Tibial artery (tissue), 4 donors: Measurements from ENCODE around the gene STPG4.
A peak's percentile ranks its signal among the peaks of the same experiment; 100 is the strongest.

Experiments used
- DNase-seq, 2 donors: peaks; one replicate each; pipeline ENCODE4 v3.0.0-alpha.2; 2019
- H3K27ac ChIP-seq, 2 donors: fragments of 200-600 bp; sonication (generic) in 1 of 2; 1 replicate in 1 of 2; 2 replicates in 1 of 2; pipeline ENCODE4 v1.5.1; 2018 to 2019; ENCODE audit warnings: mild to moderate bottlenecking in 1 of 2
- H3K27me3 ChIP-seq, 2 donors: fragments of 200-600 bp; sonication (generic) in 1 of 2; one replicate each; pipeline versions ENCODE4 v1.5.1 to v1.6.0; 2016 to 2019
- H3K36me3 ChIP-seq, 3 donors: fragments of 200-600 bp; sonication (generic) in 2 of 3; one replicate each; pipeline ENCODE4 v1.5.1; 2016 to 2019; ENCODE audit warnings: mild to moderate bottlenecking in 2 of 3
- H3K4me1 ChIP-seq, 4 donors: fragments of 200-600 bp; sonication (generic) in 2 of 4; 1 replicate in 3 of 4; 2 replicates in 1 of 4; pipeline ENCODE4 v1.5.1; 2016 to 2019
- H3K4me3 ChIP-seq, 2 donors: fragments of 200-600 bp; sonication (generic) in 1 of 2; 1 replicate in 1 of 2; 2 replicates in 1 of 2; pipeline ENCODE4 v1.5.1; 2018 to 2019; ENCODE audit warnings: mild to moderate bottlenecking in 2 of 2
- H3K9me3 ChIP-seq, 3 donors: fragments of 200-600 bp; sonication (generic) in 1 of 3; one replicate each; pipeline ENCODE4 v1.5.1; 2016 to 2019
- intact Hi-C: fragments of 100-400 bp; cut with DNase I; formaldehyde crosslinking; loops from one replicate; pipeline ENCODE4 v1.15.0; 2023; ENCODE audit warnings: low total_unique reads
- TF ChIP-seq, protein P1 (sequence below), 2 experiments: fragments of 200-600 bp in 1 of 2; fragments of 450-650 bp in 1 of 2; IDR thresholded peaks; one replicate each; pipeline ENCODE4 v1.5.1; 2017 to 2019; ENCODE audit warnings: antibody characterized with exemption in 2 of 2, mild to moderate bottlenecking in 1 of 2, moderate library complexity in 1 of 2

STPG4 gene

DNA sequence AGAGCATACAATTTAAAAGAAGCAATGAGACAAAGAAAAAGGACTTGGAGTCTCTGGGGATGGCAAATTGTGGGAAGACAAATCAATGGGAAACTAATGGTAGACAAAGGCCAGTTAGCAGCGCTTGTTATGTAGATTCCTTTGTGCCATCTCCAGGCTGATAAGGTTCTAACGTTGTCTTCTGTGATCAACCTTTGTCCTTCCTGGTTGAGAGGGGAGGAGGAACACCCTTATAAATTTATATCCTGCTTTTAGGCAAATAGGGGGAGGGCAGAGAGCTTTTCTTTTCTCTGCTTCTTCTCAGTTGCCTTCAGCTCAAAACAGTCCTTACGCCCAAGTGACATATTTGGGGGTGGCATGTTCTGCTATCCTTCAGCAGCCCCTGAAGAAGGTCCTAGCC is 89.8 kb downstream of the STPG4 start:
- TF ChIP-seq, protein P1, sequence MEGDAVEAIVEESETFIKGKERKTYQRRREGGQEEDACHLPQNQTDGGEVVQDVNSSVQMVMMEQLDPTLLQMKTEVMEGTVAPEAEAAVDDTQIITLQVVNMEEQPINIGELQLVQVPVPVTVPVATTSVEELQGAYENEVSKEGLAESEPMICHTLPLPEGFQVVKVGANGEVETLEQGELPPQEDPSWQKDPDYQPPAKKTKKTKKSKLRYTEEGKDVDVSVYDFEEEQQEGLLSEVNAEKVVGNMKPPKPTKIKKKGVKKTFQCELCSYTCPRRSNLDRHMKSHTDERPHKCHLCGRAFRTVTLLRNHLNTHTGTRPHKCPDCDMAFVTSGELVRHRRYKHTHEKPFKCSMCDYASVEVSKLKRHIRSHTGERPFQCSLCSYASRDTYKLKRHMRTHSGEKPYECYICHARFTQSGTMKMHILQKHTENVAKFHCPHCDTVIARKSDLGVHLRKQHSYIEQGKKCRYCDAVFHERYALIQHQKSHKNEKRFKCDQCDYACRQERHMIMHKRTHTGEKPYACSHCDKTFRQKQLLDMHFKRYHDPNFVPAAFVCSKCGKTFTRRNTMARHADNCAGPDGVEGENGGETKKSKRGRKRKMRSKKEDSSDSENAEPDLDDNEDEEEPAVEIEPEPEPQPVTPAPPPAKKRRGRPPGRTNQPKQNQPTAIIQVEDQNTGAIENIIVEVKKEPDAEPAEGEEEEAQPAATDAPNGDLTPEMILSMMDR (IDR thresholded peaks at IDR 0.05): no peak

DNA sequence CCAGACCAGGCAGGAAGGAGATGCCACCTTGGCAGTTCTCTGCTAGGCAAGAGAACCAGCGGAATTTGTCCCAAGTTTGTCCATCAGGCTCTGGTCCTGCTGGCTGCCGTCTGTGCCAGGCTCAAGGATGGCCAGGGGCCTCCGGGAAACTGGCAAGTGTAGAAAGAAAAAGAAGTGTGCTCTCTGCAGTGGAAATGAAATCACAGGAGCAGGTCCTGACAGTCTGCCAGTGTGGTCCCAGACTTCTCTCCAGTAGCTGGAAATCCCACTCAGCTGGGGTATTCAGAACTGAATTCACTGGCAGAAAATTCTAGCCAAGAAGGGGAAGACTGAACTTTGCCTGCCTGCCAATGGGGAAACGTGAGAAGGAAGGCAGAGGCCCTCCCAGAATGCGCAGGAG is 91.0 kb downstream of the STPG4 start:
- Histone ChIP-seq H3K9me3 (no peaks in the 10 kb centered on the region), H3K4me1 (peaks cover 4 to 79% (median 62%) of the 10 kb centered on the region in 4 donors), H3K36me3 (peaks cover 0 to 22% (median 15%) of the 10 kb centered on the region in 3 donors), H3K27me3 (no peaks in the 10 kb centered on the region), H3K27ac (peak overlapping the region; percentile 66 to 77), H3K4me3 (no peak overlapping the region)
- intact Hi-C loops: no loop called here
- TF ChIP-seq, protein P1 (IDR thresholded peaks at IDR 0.05): no peak
- no peak for DNase-seq

More for the DNA sequence above, 89.8 kb downstream of the STPG4 start:
- H3K4me3 ChIP-seq: no peak overlapping the region
- H3K27me3 ChIP-seq: no peaks in the 10 kb centered on the region
- intact Hi-C loops: no loop called here
- peak overlapping the region; percentile 94 to 95 for H3K27ac ChIP-seq
- H3K4me1 ChIP-seq: peaks cover 15 to 84% (median 72%) of the 10 kb centered on the region in 4 donors
- no peak for DNase-seq
- peaks cover 0 to 21% (median 15%) of the 10 kb centered on the region in 3 donors for H3K36me3 ChIP-seq
- no peaks in the 10 kb centered on the region for H3K9me3 ChIP-seq

DNA sequence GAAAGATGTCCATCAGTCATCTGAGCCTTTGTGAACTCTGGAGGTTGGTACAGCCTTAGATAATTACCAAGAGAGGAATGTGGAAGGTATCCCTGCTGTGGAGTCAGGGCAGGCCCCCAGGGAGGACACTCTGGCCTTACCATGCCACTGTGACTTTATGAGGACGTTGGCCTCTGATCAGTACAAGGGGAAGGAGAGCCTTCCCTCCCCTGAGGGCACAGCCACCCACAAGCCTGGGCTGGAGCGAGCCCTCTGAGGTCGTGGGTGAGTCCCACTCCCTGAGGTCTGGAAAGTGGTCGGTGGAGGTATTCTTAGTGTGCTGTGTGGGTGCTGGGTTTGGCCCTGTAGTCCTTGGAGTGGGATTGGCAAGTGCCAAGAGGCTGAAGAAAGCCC is 91.6 kb downstream of the STPG4 start:
- Histone ChIP-seq H3K9me3 (no peaks in the 10 kb centered on the region), H3K4me3 (no peak overlapping the region), H3K27ac (peak overlapping the region; percentile 66 to 77), H3K36me3 (peaks cover 0 to 22% (median 15%) of the 10 kb centered on the region in 3 donors), H3K27me3 (no peaks in the 10 kb centered on the region), H3K4me1 (peaks cover 0 to 79% (median 61%) of the 10 kb centered on the region in 4 donors)
- intact Hi-C loops: no loop called here
- DNase-seq: no peak
- TF ChIP-seq, protein P1 (IDR thresholded peaks at IDR 0.05): no peak

DNA sequence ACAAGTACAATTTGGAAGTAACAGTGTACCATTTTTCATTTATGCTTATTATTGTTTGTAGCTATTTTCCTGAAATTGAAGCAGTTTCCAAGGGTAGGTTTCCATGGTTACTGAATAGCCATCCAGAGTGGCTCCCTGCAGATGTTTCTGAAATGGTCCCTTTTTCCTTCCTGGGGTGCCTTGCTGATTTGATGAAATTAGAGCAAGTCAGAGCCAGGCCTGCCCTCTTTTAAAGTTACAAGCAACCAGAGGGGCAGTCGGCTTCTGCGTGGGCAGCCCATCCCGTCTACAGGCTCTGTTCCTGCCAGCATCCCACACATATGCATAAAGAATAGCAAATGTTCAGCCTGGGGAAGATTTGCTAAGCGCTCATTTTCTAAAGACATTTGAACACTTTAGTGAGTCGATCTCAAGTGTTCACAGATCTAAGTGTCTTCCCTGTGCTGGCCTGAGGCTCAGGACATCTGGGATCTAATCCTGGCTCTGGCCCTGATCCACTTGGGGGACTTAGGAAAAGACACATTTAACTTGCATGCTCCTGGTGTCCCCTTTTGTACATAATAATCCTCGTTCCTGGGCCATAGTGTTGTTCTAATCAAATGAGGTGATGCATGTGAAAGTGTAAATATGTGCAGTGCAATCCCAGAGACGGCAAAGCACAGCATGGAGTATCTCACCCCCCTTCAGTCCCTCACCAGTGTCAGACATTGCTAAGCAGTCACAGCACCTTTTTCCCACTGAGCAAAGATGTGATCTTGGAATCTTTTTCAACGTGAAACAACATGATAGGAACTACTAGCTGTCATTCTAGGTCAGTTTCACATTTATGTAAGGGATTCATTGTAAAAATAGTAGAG is 92.2 kb downstream of the STPG4 start:
- TF ChIP-seq, protein P1 (IDR thresholded peaks at IDR 0.05): no peak
- Histone ChIP-seq H3K4me3 (no peak overlapping the region), H3K27ac (peak overlapping the region; percentile 66 to 77), H3K36me3 (peaks cover 0 to 22% (median 15%) of the 10 kb centered on the region in 3 donors), H3K4me1 (peaks cover 3 to 79% (median 61%) of the 10 kb centered on the region in 4 donors), H3K27me3 (no peaks in the 10 kb centered on the region), H3K9me3 (no peaks in the 10 kb centered on the region)
- intact Hi-C loops: no loop called here
- DNase-seq: no peak

DNA sequence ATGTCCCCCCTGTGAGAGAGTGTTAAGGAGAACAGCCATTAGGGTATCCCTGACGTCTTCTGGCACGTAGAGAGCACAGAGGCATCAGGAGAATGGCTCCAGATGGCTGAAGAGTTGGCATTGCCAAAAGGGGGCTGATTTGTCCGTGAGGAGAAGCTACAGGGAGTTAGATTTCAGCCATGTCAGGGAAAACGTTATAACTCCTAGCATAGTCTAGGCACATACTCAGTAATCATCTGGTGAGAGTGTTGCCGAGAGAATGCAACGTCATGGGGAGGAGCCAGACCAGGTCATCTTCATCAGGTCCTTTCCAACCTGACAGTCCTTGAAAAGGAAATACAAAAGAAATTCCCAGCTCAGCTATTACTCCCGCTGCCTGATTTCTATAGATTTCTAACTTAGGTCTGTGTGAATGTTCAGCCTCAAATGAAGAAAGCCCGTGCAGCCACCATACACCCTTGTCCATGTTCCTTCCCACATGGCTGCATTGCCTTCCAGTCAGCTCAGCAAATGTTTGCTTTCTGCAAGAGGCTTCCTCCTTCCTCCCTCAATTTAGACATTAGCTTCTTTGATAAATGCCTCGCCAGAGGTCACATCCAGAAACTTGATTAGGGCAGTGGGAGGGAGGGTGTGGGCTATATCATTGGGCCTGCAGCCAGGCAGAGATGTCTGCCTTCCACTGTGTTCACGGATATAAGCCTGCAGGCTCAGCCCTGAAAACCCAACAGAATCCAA is 93.0 kb downstream of the STPG4 start:
- Histone ChIP-seq H3K4me1 (peaks cover 7 to 79% (median 61%) of the 10 kb centered on the region in 4 donors), H3K27me3 (no peaks in the 10 kb centered on the region), H3K9me3 (no peaks in the 10 kb centered on the region), H3K4me3 (no peak overlapping the region), H3K27ac (peak overlapping the region; percentile 66 to 77), H3K36me3 (peaks cover 0 to 22% (median 15%) of the 10 kb centered on the region in 3 donors)
- no peak for DNase-seq
- TF ChIP-seq, protein P1 (IDR thresholded peaks at IDR 0.05): no peak
- intact Hi-C loops: no loop called here
